Lung microvascular endothelial cell (primary cell): ENCODE results near the gene DGKD. TPM values are rescaled to one million over a fixed set of nuclear protein-coding genes. Genes with fewer than 3 reads are reported as not detected.
A peak's percentile ranks its signal among the peaks of the same experiment; 100 is the strongest.
"Not testable (repeated sequence)": the region's sequence is repeated elsewhere in the genome, so short reads cannot be mapped to it uniquely, and the experiment has no call there.

ENCODE experiments used
- DNase-seq, 2 donors: peaks; one replicate each; pipeline versions ENCODE4 v3.0.0 to v3.0.0-alpha.2; 2010; ENCODE audit warnings: low read depth in 2 of 2
- total RNA-seq: library from RNA; depleted of rRNA; stranded (reverse); fragments of >200 nt; gene quantifications from 2 replicates; pipeline ENCODE4 v1.2.1, GENCODE V29; 2014

Gene DGKD
- total RNA-seq, 1 donor from 2014 or later, result 7.9 TPM

DNA sequence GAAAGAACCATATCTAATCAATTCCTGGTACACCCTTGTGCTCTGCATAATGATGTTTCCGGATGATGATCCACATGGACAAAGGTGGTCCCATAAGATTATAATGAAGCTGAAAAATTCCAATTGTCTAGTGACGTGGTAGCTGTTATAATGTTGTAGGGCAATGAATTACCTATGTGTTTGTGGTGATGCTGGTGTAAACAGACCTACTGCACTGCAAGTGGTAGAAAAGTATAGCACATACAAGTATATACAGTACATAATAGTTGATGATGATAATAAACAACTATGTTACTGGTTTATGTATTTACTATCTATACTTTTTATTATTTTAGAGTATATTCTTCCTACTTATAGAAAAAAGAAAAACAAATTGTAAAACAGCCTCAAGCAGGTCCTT lies 8.4 kb downstream of the DGKD start:
- no peak for DNase-seq

DNA sequence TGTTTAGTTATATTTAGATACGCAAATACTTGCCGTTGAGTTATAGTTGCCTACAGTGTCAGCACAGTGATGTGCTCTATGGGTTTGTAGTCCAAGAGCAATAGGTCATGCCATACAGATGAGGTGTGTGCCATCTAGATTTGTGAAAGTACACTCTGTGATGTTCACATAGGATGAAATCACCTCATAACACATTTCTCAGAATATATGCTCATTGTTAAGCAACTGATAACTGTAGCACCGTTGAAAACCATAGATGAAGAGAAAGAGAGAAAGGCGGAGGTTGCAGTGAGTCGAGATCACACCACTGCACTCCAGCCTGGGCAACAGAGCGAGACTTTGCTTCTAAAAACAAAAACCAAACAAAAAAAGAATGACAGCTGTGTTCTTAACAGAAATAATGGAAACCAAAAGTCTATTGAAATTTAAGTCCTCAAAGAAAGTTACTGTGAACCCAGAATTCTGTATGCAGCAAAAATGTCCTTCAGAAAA lies 9.5 kb downstream of the DGKD start:
- no peak for DNase-seq

GRCh38 chr2:233365861-233366520 lies 11.7 kb downstream of the DGKD start:
- no peak for DNase-seq

DNA sequence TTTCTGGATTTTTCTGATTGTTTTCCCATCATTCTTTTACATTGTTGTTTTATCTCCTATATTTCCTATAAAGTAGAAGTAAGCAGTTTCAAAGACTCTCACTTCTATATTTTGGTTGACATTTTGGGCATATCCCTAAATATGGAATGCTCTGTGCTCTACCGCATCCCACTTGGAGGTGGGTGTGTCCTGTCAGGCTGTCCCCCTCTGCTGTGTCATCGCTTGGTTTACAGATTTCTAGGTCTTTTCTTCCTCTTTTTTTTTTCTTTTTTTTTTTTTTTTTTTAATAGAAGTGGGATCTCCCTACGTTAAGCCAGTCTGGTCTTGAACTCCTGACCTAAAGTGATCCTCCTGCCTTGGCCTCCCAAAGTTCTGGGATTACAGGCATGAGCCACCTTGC lies 13.3 kb downstream of the DGKD start:
- no peak for DNase-seq

- DNase-seq, result no peak
Observed at GRCh38 chr2:233368756-233369155, 14.5 kb downstream of the DGKD start.

GRCh38 chr2:233369462-233369861 lies 15.2 kb downstream of the DGKD start:
- no peak for DNase-seq

GRCh38 chr2:233369897-233370685 lies 15.8 kb downstream of the DGKD start:
- DNase-seq, result no peak

DNA sequence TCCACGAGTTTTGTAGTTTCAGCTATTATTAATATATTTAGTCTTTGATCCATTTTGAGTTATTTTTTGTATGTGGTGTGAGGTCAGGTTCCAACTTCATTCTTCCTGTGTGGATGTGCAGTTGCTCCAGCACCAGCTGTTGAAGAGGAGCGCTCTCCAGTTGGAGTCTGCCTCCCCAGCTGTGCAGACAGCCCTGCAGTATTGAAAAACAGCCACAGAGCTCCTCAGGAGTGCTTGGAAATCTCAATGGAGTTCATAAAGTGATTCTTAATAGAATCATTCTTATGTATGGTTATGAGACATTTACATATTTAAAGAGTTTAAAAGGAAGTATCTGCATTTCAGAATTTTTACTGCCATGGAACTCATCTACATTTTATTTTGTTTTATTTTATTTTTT lies 17.3 kb downstream of the DGKD start:
- no peak for DNase-seq

- DNase-seq, result no peak
Observed at GRCh38 chr2:233372855-233373254, 18.6 kb downstream of the DGKD start.

DNA sequence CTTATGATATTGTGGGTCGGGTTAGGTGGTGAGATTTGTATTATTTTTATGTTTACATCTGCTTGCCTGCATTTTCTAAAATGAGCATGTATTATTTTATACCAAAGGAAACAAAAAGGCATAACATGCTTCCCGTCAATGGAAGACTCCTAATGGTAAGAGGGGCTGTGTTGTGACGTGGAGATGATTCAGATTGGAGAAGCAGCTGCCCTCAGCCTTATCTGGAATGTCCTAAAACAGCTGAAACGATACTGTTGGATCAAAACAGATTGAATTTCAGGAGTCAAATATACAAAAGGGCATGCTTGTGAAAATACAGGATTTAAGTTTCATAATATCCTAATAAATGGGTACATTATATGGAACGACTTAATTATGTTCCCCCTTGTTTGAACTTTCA lies 19.0 kb downstream of the DGKD start:
- DNase-seq, result no peak

DNA sequence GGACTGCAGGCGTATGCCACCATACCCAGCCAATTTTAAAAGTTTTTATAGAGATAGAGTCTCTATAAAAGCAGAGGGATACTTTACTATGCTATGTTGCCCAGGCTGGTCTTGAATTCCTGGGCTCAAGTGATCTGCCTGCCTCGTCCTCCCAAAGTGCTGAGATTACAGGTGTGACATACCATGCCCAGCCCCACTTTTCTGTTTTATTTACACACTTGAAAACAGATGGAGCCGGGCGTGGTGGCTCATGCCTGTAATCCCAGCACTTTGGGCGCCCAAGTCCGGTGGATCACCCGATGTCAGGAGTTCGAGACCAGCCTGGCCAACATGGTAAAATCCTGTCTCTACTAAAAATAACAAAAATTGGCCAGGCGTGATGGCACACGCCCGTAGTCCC lies 20.5 kb downstream of the DGKD start:
- DNase-seq, result not testable (repeated sequence)

DNA sequence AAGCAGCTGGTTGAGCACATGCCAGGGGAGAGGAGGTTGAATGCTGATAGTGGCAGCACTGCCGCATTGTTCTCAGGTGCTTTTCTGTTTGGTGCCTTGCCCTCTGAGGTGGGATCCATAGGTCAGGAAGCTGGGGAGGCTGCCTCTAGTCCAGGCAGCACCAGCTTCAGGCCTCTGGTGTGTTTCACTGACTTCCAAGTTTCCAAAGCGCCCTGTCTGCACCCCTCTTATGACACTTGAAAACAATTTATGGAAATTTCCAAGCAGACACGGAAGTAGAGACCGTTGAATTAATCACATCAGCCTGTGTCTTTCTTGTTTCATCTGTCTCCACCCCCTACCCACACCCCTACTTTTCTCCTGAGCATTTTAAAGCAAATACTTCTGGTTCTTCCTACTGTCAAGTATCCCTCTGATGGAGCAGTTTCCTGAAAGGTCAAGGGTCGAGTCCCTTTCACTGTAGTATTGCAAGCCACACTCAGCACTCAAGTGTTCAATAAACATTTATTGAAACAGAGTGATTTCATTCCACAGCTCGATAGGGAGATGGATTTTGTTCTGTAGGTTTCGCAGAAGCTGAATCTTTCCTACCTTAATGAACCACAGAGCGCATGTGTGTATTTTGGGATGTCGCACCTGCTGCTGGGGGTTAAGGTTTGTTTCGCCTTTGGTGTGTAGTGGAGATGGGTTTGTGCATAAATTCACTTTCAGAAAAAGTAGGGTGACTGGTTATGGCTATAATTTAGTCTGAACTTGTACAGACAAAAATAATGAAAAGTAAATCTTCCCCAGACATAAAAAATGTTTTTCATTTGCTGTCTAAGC lies 21.4 kb downstream of the DGKD start:
- peak in 1 of 2 donors; percentile 38 for DNase-seq

- DNase-seq, result no peak
Observed at GRCh38 chr2:233379034-233379433, 24.7 kb downstream of the DGKD start.

GRCh38 chr2:233379441-233379840 lies 25.1 kb downstream of the DGKD start:
- DNase-seq, result no peak

DNA sequence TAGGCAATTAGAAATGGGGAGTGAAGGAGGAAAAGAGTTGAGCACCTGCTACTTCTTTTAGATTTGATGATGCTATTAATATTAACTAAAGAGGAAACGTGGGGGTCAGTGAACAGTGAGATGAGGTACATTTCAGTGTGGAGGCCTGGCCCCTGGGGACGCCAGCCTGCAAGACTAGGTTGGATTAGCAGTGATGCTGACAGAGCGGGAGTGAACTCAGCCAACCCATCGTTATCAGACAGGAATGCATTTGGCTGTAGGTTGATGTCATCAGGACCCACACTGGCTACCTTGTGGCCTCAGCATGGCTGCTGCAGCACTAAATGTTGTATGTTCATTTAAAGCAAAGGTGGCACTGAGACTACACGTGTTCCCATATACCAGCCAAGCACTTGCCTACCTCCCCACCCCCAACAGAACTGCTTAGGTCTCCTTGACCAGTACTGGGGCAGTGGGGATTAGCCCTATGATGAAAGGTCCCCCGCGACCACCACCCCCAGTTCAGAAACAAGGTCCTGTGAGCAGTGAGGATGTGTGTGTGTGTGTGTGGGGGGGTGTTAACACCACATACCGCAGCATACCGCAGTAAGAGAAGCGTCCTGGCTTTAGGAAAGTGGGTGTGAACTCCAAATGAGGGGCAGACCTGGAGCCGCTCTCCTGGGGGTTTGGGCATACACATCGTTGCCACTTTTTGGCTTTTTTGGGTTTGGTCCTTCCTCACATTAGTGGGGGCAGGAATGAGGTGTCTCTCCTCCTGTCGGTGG lies 26.0 kb downstream of the DGKD start:
- no peak for DNase-seq

- no peak for DNase-seq
Observed at GRCh38 chr2:233380995-233381637, 26.8 kb downstream of the DGKD start.

DNA sequence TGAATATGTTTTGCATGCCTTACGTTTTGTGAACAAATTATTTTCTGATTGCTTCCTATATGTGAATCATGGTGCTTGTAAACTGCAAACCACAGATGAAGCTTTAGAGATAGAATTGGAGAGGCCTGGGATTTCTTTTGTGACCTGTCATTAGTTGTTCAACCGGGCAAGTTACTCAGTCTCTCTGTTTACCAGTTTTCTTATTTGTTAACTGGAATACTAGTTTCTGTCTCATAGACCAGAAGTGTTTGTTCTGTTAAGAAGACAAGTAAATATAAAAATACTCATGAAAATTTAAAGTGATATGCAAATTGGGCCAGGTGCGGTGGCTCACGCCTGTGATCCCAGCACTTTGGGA lies 27.3 kb downstream of the DGKD start:
- DNase-seq, result no peak

- no peak for DNase-seq
Observed at GRCh38 chr2:233384015-233384414, 29.7 kb downstream of the DGKD start.

- DNase-seq, result no peak
Observed at GRCh38 chr2:233384811-233385488, 30.7 kb downstream of the DGKD start.

DNA sequence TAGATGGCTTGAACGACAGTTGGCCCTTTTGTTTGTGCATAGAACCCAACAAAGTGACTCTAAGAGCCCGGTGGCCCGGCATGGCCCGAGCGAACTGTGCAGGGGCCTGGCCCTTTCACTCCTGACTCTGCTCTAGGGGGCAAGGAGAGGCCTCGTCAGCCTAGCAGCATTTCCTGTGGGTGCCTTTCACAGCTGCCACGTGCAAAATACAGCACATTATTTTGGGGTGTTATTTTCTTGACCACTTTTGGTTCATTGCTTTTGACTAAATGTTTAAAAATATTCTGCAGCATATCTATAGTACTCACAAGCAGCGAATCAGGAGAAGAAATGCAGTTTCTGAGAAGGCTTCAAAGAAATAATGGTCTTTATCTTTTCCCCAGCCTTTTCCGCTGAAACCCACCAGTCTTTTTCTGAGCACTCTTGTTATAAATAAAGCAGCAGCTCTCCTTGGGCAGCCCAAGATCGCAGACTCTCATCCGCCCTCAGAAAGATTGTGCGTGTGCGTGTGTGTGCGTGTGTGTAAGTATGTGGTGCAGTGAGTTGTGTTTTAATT lies 31.3 kb downstream of the DGKD start:
- DNase-seq, result no peak
